Activated CD8-positive, alpha-beta T cell treated with anti-CD3 and anti-CD28 coated beads for 36 hours (primary cell): ENCODE data around the gene ALG12. TPM values are rescaled to one million over a fixed set of nuclear protein-coding genes. Genes with fewer than 3 reads are reported as not detected.

ENCODE experiments used
- ATAC-seq: fragments of 200-7000 bp; cut with Tn5 transposase; one replicate; pipeline ENCODE4 v1.10.0; 2021; ENCODE audit warnings: mild to moderate bottlenecking, moderate library complexity
- CTCF ChIA-PET: fragments of 350-600 bp; sonication (Branson Sonifier 250); formaldehyde crosslinking; loops from one replicate; lab custom pipeline; 2021; ENCODE audit warnings: antibody characterized with exemption; lab: Charles Lee
- POLR2A ChIA-PET: fragments of 350-600 bp; sonication (Branson Sonifier 250); formaldehyde crosslinking; loops from one replicate; lab custom pipeline; 2021; ENCODE audit warnings: antibody characterized with exemption; lab: Charles Lee
- DNase-seq: peaks from one replicate; pipeline ENCODE4 v3.0.0-alpha.2; 2020
- H3K27ac Mint-ChIP-seq: one replicate; pipeline ENCODE4 v1.8.0; 2021; ENCODE audit warnings: mild to moderate bottlenecking, mixed read lengths
- H3K27me3 Mint-ChIP-seq: one replicate; pipeline ENCODE4 v1.8.0; 2021; ENCODE audit warnings: mixed read lengths
- H3K36me3 Mint-ChIP-seq: one replicate; pipeline ENCODE4 v1.8.0; 2021; ENCODE audit warnings: low read depth, mixed read lengths
- H3K4me1 Mint-ChIP-seq: one replicate; pipeline ENCODE4 v1.8.0; 2021; ENCODE audit warnings: low read depth, mixed read lengths
- H3K4me3 Mint-ChIP-seq: one replicate; pipeline ENCODE4 v1.8.0; 2021; ENCODE audit warnings: mild to moderate bottlenecking, moderate library complexity, mixed read lengths
- H3K9me3 Mint-ChIP-seq: one replicate; pipeline ENCODE4 v1.8.0; 2021; ENCODE audit warnings: mixed read lengths
- intact Hi-C: fragments of 100-400 bp; cut with micrococcal nuclease; formaldehyde crosslinking; loops from one replicate; pipeline ENCODE4 v1.10.0; 2022
- total RNA-seq, 2 experiments: library from RNA; stranded (reverse); gene quantifications; one replicate each; pipeline ENCODE4 v1.2.3, GENCODE V29; 2021
- TF ChIP-seq, protein P1 (sequence below): fragments of 200-600 bp; IDR thresholded peaks from one replicate; pipeline ENCODE4 v1.8.0; 2022; ENCODE audit warnings: antibody characterized with exemption, mild to moderate bottlenecking

The ALG12 gene
- total RNA-seq, 2 experiments from 2014 or later: 10.7 to 12.0 TPM

DNA sequence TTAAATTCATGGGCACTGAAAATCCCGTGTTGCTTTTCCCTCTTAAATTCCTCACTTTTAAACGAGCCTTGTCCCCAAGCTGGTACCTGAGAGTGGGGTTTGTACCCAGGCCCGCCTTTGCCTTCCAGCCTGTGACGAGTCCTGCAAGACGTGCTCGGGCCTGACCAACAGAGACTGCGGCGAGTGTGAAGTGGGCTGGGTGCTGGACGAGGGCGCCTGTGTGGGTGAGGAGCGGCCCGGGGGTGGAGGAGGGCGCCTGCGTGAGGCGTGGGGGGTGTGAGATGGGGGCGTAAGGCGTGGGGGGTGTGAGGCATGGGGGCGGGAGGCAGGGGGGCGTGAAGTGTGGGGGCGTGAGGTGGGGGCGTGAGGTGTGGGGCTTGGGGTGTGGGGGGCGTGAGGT lies 4.2 kb upstream of the ALG12 start:
- H3K27ac Mint-ChIP-seq: no peak overlapping the region
- H3K36me3 Mint-ChIP-seq: peaks cover 36% of the 10 kb centered on the region
- no peaks in the 10 kb centered on the region for H3K27me3 Mint-ChIP-seq
- intact Hi-C loops: loop anchor here (10.0 kb wide), 1 partner anchor 158 kb away; no protein-coding TSS in a partner anchor
- no peaks in the 10 kb centered on the region for H3K9me3 Mint-ChIP-seq
- H3K4me1 Mint-ChIP-seq: peaks cover 36% of the 10 kb centered on the region
- CTCF ChIA-PET: interaction anchor here (0.9 to 1.8 kb wide), 2 partner anchors 108 to 155 kb away, joined by 4 to 6 read pairs; no protein-coding TSS in a partner anchor
- DNase-seq (no peak), ATAC-seq (no peak)
- H3K4me3 Mint-ChIP-seq: no peak overlapping the region
- POLR2A ChIA-PET: no interaction called here
- TF ChIP-seq, protein P1, sequence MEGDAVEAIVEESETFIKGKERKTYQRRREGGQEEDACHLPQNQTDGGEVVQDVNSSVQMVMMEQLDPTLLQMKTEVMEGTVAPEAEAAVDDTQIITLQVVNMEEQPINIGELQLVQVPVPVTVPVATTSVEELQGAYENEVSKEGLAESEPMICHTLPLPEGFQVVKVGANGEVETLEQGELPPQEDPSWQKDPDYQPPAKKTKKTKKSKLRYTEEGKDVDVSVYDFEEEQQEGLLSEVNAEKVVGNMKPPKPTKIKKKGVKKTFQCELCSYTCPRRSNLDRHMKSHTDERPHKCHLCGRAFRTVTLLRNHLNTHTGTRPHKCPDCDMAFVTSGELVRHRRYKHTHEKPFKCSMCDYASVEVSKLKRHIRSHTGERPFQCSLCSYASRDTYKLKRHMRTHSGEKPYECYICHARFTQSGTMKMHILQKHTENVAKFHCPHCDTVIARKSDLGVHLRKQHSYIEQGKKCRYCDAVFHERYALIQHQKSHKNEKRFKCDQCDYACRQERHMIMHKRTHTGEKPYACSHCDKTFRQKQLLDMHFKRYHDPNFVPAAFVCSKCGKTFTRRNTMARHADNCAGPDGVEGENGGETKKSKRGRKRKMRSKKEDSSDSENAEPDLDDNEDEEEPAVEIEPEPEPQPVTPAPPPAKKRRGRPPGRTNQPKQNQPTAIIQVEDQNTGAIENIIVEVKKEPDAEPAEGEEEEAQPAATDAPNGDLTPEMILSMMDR: no peak

DNA sequence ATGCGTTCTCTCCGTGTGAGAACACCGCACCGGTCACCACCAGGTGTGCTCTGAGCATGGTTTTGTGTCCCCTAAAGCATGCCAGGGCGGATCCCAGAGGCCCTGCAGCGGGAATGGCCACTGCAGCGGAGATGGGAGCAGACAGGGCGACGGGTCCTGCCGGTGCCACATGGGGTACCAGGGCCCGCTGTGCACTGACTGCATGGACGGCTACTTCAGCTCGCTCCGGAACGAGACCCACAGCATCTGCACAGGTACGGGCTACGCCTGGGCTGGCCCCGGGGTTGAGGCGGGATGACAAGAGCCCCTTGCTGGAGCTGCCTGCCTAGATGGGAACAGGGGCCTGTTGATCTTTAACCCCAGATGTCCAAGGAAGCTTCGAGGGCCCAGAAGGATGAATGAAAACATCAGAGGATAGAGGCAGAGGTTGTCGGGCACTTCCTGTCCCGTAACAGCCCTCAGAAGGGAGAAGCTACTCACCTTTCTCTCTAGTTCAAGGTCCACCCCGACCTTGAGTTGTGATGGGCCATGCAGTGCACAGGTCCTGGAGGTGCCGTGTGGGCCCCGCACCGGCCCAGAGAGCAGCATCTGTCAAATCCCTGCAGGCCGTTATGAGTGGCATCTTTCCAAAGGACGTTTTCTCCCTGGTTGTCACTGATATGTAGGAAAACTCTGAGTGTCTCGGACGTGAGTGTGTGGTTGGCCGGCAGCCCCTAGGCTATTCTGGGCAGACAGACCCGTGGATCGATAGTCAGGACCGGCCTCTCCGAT lies 3.5 kb upstream of the ALG12 start:
- no peak for DNase-seq
- Mint-ChIP-seq H3K4me3 (no peak overlapping the region), H3K27ac (no peak overlapping the region), H3K4me1 (peaks cover 38% of the 10 kb centered on the region), H3K27me3 (no peaks in the 10 kb centered on the region), H3K9me3 (no peaks in the 10 kb centered on the region), H3K36me3 (peaks cover 30% of the 10 kb centered on the region)
- POLR2A ChIA-PET: no interaction called here
- intact Hi-C loops: loop anchor here (10.0 kb wide), 1 partner anchor 157 kb away; no protein-coding TSS in a partner anchor
- ATAC-seq: no peak
- CTCF ChIA-PET: interaction anchor here (0.9 to 1.8 kb wide), 3 partner anchors 9 to 154 kb away, joined by 3 to 6 read pairs (median 4); no protein-coding TSS in a partner anchor
- TF ChIP-seq, protein P1: no peak

DNA sequence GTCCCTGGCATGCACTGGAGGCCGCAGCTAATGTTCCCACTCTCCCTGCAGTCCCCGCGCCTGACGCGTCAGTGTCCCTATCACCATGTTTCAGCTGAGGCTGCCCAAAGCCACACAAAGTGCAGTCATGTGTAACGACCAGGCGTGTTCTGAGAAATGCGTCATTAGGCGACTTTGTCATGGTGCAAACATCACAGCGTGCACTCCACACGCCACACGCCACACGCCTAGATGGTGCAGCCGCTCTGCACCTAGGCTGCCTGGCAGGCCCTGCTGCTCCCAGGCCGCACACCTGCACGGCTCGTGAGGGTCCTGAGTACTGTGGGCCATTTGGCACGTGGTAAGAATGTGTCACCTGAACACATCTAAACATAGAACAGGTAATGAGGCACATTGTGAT lies 2.6 kb upstream of the ALG12 start:
- TF ChIP-seq, protein P1: no peak
- no peaks in the 10 kb centered on the region for H3K27me3 Mint-ChIP-seq
- ATAC-seq (no peak), DNase-seq (no peak)
- intact Hi-C loops: loop anchor here (10.0 kb wide), 1 partner anchor 156 kb away; no protein-coding TSS in a partner anchor
- H3K27ac Mint-ChIP-seq: no peak overlapping the region
- H3K9me3 Mint-ChIP-seq: no peaks in the 10 kb centered on the region
- H3K36me3 Mint-ChIP-seq: peaks cover 26% of the 10 kb centered on the region
- POLR2A ChIA-PET: no interaction called here
- CTCF ChIA-PET: interaction anchor here (1.0 to 1.8 kb wide), 3 partner anchors 10 to 110 kb away, joined by 3 to 8 read pairs (median 6); no protein-coding TSS in a partner anchor
- H3K4me3 Mint-ChIP-seq: no peak overlapping the region
- peaks cover 33% of the 10 kb centered on the region for H3K4me1 Mint-ChIP-seq

- intact Hi-C loops: no loop called here
- Mint-ChIP-seq H3K4me3 (peak overlapping the region; percentile 81), H3K27ac (no peak overlapping the region), H3K36me3 (peaks cover 16% of the 10 kb centered on the region), H3K9me3 (no peaks in the 10 kb centered on the region), H3K27me3 (no peaks in the 10 kb centered on the region), H3K4me1 (peaks cover 21% of the 10 kb centered on the region)
- ATAC-seq: no peak
- TF ChIP-seq, protein P1: no peak
- CTCF ChIA-PET: interaction anchor here (0.7 to 1.5 kb wide), 2 partner anchors 111 to 151 kb away, joined by 3 to 8 read pairs; no protein-coding TSS in a partner anchor
- DNase-seq: no peak
- POLR2A ChIA-PET: interaction anchor here (1.1 kb wide), 2 partner anchors 10 to 166 kb away, joined by 3 read pairs; partner anchors contain the start of gene MLC1
Measured at GRCh38 chr22:49918911-49919881, 958 bp upstream of the ALG12 start.
